ENCODE measurements around the gene CTCF. TPM values are rescaled to one million over a fixed set of nuclear protein-coding genes. Genes with fewer than 3 reads are reported as not detected.

CTCF gene
- total RNA-seq, 2 experiments from 2014 or later = 43.8 to 46.4 TPM

DNA sequence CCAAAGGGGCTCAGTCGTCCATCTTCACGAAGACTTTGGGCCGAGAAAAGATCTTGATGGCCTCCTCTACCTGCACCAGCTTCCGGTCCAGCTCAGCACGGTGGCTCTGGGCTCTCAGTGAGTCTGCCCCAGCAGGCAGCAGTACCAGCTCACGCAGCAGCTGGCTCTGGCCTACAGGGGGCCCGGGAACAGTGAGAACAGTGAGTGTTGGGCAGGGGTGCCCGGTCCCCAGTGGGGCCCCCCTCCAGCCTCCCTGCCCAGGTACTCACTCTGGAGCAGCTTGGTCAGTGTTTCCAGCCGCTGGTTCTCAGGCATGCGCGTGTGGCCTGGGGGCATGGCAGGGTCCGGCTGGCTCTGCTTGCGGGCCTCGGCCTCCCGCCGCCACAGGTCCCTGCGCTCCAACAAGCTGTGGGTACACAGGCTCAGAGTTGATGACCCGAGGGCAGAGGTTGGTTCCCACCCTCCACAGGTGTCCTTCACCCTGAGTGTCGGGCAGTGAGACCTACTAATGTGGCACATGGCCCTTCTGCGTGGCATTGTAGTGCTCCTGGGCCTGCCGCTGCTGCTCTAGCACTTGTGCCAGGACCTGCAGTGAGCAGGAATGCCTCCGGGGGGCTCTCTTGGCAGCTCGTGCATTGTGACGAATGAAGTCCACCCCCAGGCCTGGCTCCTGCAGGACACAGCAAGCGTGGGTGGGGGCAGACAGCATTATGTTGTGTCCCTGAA lies 101.0 kb downstream of the CTCF start:
- CTCF ChIA-PET = interaction anchor here (0.6 to 2.5 kb wide), 6 partner anchors 9 to 458 kb away, joined by 3 to 14 read pairs (median 4); partner anchors contain the start of genes ATP6V0D1 and CARMIL2
- no peak overlapping the region for H3K27ac ChIP-seq (ENCODE audit: low read depth in 1 of 2, low read length in 2 of 2)
- intact Hi-C loops (cut with DNase I, micrococcal nuclease) = loop anchor here in 1 of 2 experiments (5.0 kb wide), 1 partner anchor 144 kb away; the partner anchor contains the start of genes RANBP10 and TSNAXIP1
- TF ChIP-seq, protein P1, sequence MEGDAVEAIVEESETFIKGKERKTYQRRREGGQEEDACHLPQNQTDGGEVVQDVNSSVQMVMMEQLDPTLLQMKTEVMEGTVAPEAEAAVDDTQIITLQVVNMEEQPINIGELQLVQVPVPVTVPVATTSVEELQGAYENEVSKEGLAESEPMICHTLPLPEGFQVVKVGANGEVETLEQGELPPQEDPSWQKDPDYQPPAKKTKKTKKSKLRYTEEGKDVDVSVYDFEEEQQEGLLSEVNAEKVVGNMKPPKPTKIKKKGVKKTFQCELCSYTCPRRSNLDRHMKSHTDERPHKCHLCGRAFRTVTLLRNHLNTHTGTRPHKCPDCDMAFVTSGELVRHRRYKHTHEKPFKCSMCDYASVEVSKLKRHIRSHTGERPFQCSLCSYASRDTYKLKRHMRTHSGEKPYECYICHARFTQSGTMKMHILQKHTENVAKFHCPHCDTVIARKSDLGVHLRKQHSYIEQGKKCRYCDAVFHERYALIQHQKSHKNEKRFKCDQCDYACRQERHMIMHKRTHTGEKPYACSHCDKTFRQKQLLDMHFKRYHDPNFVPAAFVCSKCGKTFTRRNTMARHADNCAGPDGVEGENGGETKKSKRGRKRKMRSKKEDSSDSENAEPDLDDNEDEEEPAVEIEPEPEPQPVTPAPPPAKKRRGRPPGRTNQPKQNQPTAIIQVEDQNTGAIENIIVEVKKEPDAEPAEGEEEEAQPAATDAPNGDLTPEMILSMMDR (IDR thresholded peaks at IDR 0.05) = no peak
- H3K36me3 Mint-ChIP-seq (ENCODE audit: low read depth) = peaks cover 14% of the 10 kb centered on the region
- DNase-seq (peak in 4 of 14 experiments; percentile 26 to 62 (median 46)), ATAC-seq (ENCODE audit: poor library complexity) (no peak)
- H3K4me3 Mint-ChIP-seq = peak overlapping the region; percentile 62
- peaks cover 46% of the 10 kb centered on the region for H3K4me1 Mint-ChIP-seq (ENCODE audit: low read depth)
- H3K27me3 Mint-ChIP-seq = no peaks in the 10 kb centered on the region
- no peaks in the 10 kb centered on the region for H3K27me3 ChIP-seq (ENCODE audit: control insufficient read depth in 1 of 2, insufficient read depth in 2 of 2, low read length in 2 of 2)
- H3K27ac Mint-ChIP-seq = no peak overlapping the region
- no peaks in the 10 kb centered on the region for H3K9me3 ChIP-seq (ENCODE audit: control insufficient read depth in 1 of 2, insufficient read depth in 1 of 2, low read length in 2 of 2)
- no peaks in the 10 kb centered on the region for H3K9me3 Mint-ChIP-seq
- H3K4me1 ChIP-seq (ENCODE audit: insufficient read depth, low read length) = peaks cover 61% of the 10 kb centered on the region
- no peak overlapping the region for H3K4me3 ChIP-seq (ENCODE audit: low read length)
- POLR2A ChIA-PET = interaction anchor here (1.0 to 2.3 kb wide), 4 partner anchors 18 to 182 kb away, joined by 3 to 7 read pairs (median 5); partner anchors contain the start of genes ATP6V0D1 and CARMIL2
- peaks cover 6% of the 10 kb centered on the region for H3K36me3 ChIP-seq (ENCODE audit: insufficient read depth, low read length)

DNA sequence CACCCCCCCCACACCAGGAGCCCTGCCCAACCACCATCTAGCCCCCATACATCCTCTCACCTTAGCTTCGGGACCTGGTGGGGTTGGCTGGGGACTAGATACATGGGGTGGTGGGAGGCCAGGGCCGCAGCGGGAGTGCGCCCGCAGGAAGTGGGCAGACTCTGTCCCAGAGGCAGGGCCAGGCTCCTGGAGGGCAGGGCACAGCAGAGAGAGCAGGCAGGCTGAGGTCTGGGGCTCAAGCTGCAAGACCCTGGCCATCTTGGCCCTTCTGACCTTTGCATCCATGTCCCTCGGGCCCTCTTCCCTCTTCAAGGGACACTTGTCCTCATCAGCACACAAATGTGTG lies 101.5 kb downstream of the CTCF start:
- Mint-ChIP-seq H3K4me3 (peak overlapping the region; percentile 56), H3K27ac (peak overlapping the region; percentile 62), H3K36me3 (ENCODE audit: low read depth) (peaks cover 14% of the 10 kb centered on the region), H3K9me3 (no peaks in the 10 kb centered on the region), H3K4me1 (ENCODE audit: low read depth) (peaks cover 43% of the 10 kb centered on the region), H3K27me3 (no peaks in the 10 kb centered on the region)
- ChIA-PET POLR2A (interaction anchor here (1.0 to 2.3 kb wide), 3 partner anchors 19 to 183 kb away, joined by 3 to 7 read pairs (median 4); partner anchors contain the start of genes ATP6V0D1 and CARMIL2), CTCF (interaction anchor here (0.9 to 2.5 kb wide), 4 partner anchors 9 to 183 kb away, joined by 3 to 14 read pairs (median 4); partner anchors contain the start of gene ATP6V0D1)
- Histone ChIP-seq H3K27me3 (ENCODE audit: control insufficient read depth in 1 of 2, insufficient read depth in 2 of 2, low read length in 2 of 2) (no peaks in the 10 kb centered on the region), H3K9me3 (ENCODE audit: control insufficient read depth in 1 of 2, insufficient read depth in 1 of 2, low read length in 2 of 2) (no peaks in the 10 kb centered on the region), H3K27ac (ENCODE audit: low read depth in 1 of 2, low read length in 2 of 2) (no peak overlapping the region), H3K4me1 (ENCODE audit: insufficient read depth, low read length) (peaks cover 60% of the 10 kb centered on the region), H3K36me3 (ENCODE audit: insufficient read depth, low read length) (peaks cover under 1% of the 10 kb centered on the region), H3K4me3 (ENCODE audit: low read length) (no peak overlapping the region)
- ATAC-seq (ENCODE audit: poor library complexity) (no peak), DNase-seq (no peak)
- intact Hi-C loops (cut with DNase I, micrococcal nuclease) = loop anchor here in 1 of 2 experiments (5.0 kb wide), 1 partner anchor 143 kb away; the partner anchor contains the start of genes RANBP10 and TSNAXIP1
- TF ChIP-seq, protein P1 (IDR thresholded peaks at IDR 0.05) = no peak

GRCh38 chr16:67664258-67664657 lies 101.9 kb downstream of the CTCF start:
- POLR2A ChIA-PET = interaction anchor here (1.4 to 2.3 kb wide), 3 partner anchors 19 to 143 kb away, joined by 3 to 7 read pairs (median 4); partner anchors contain the start of gene CARMIL2

More at GRCh38 chr16:67664258-67664657, 101.9 kb downstream of the CTCF start:
- Mint-ChIP-seq H3K4me1 (ENCODE audit: low read depth) (peaks cover 38% of the 10 kb centered on the region), H3K27me3 (no peaks in the 10 kb centered on the region), H3K4me3 (peak overlapping the region; percentile 56), H3K27ac (peak overlapping the region; percentile 62), H3K9me3 (no peaks in the 10 kb centered on the region), H3K36me3 (ENCODE audit: low read depth) (peaks cover 11% of the 10 kb centered on the region)
- CTCF ChIA-PET = interaction anchor here (0.9 to 2.5 kb wide), 5 partner anchors 8 to 184 kb away, joined by 3 to 14 read pairs (median 4); partner anchors contain the start of gene ATP6V0D1
- TF ChIP-seq, protein P1 (IDR thresholded peaks at IDR 0.05) = no peak
- no peaks in the 10 kb centered on the region for H3K9me3 ChIP-seq (ENCODE audit: control insufficient read depth in 1 of 2, insufficient read depth in 1 of 2, low read length in 2 of 2)
- peaks cover 56% of the 10 kb centered on the region for H3K4me1 ChIP-seq (ENCODE audit: insufficient read depth, low read length)
- no peak overlapping the region for H3K4me3 ChIP-seq (ENCODE audit: low read length)
- no peak overlapping the region for H3K27ac ChIP-seq (ENCODE audit: low read depth in 1 of 2, low read length in 2 of 2)
- DNase-seq (peak in 1 of 14 experiments; percentile 18), ATAC-seq (ENCODE audit: poor library complexity) (no peak)
- no peaks in the 10 kb centered on the region for H3K36me3 ChIP-seq (ENCODE audit: insufficient read depth, low read length)
- H3K27me3 ChIP-seq (ENCODE audit: control insufficient read depth in 1 of 2, insufficient read depth in 2 of 2, low read length in 2 of 2) = no peaks in the 10 kb centered on the region
- intact Hi-C loops (cut with DNase I, micrococcal nuclease) = loop anchor here in 1 of 2 experiments (5.0 kb wide), 1 partner anchor 143 kb away; the partner anchor contains the start of genes RANBP10 and TSNAXIP1

Data from CD4-positive, alpha-beta T cell (primary cell).